Activated CD8-positive, alpha-beta memory T cell treated with anti-CD3 and anti-CD28 coated beads, Interleukin-2, amount 50 U/mL, for 48 hours (primary cell): Measurements from ENCODE around the gene OR7G2.
A peak's percentile ranks its signal among the peaks of the same experiment; 100 is the strongest.

Experiments used
- DNase-seq: peaks from one replicate; pipeline ENCODE4 v3.0.0-alpha.2; 2020

The OR7G2 gene

GRCh38 chr19:9107375-9107774, at the start of gene OR7G2:
Gene OR7G2 (minus strand): TSS chr19:9107475. CDS start chr19:9103243, 4,232 bp downstream.
- DNase-seq: no peak

DNA sequence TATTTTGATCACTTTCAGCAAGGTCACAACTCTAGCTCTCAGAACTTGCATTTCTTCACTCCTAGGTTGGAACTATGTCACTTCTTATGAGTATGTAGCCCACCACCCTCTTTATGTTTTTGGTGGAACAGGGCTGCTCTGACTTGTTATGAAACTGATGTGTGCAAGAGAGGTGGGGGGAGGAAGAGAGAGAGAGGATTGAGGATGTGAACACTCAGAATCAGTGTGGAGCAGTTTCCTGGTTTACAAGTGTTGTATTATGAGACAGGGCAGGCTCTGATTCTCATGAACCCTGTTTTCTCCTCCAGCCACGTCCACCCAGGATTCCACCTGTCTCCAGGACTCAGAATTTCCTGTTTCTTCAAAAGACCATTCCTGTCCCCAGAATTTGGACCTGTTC, 49.0 kb upstream of the OR7G2 start:
- DNase-seq: no peak

- no peak for DNase-seq
Measured at GRCh38 chr19:9155591-9155990, 48.3 kb upstream of the OR7G2 start.

DNA sequence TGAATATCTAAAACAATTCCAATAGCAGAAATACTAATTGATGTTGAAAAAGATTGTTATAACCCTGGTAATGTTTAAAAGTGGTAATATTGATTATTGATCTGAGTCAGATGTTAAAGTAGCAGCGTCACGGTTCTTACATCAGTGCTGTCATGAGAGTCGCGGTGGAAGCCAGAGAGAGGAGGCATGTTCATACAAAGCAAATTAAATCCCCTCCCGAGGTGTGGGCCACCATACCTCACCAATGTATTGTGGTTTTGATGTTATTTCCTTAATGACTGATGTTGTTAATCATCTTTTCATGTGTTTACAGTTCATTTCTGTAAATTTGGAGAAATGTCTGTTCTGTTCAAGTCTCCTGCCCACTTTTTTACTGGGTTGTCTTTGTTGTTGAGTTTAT, 44.1 kb upstream of the OR7G2 start:
- DNase-seq: no peak

DNA sequence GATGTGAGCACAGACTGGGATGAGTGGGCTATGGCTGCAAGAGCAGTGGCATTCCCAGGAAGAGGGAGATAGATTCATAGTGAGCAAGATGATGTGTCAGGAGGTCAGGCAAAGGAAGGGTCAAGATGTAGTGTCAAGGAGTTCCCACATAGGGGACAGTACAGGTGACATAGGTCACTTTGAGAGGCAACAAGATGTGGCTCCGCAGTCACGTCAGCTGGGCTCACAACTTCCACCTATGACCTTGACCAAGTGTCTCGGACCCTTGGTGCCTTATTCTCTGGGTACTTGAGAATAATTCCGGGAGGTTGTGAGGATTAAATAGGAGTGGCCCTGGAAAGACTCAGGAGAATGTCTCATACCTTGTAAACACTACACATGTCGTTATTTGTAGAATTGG, 43.4 kb upstream of the OR7G2 start:
- no peak for DNase-seq

DNA sequence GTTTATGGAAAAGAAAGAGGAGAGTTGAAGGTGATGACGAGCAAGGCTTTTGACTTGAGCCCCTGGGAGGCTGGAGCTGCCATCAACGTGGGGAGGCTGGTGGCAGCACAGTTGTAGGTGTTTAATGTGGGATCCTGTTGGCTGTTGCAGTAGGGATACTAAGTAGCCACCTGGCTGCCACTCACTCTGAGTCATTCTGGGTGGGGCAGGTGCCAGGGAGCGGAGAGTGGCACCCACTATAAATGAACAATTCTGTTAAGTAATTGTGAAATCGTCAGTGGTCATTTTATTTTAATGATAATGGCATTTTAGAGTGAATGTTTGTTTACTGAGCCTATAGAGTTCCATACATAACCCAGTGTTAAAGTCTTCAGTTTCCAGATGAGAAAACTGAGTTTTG, 42.7 kb upstream of the OR7G2 start:
- DNase-seq: no peak

GRCh38 chr19:9148697-9149096, 41.4 kb upstream of the OR7G2 start:
- no peak for DNase-seq

GRCh38 chr19:9146882-9147281, 39.6 kb upstream of the OR7G2 start:
- no peak for DNase-seq

GRCh38 chr19:9144920-9145319, 37.6 kb upstream of the OR7G2 start:
- DNase-seq: no peak

DNA sequence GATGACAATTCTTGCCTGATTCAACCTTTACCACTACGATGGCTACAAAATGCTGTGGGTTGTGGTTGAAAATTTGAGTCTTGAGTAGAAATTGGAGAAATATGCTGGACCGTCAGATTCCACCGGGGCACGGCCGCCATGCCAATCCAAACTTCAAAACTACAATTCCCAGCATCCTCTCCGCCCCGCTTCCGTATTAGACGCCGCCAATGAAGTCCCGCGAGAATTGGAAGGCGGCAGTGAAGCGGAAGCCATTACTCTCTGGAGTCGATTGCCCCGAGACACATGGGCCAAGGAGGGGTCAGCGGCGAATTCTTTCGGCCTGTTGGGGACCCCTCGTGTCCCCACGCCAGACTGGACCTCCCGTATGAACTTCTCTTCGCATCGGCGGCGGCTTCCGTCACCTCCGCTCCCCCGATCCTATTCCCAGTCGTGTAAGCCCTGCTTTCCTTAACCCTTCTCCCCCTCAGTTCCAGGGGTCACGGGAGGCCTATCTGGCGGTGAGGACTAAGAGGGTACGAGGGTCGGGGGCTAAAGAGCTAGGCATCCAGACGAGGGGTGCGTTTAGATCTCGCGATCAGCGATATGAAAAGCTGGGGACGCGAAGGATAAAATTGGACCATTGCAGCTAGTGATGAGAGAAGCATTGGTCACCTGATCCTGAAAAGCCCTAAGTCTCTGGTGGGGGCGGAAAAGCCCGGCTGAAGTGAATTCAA, 33.0 kb upstream of the OR7G2 start, which contains the start of gene ZNF317:
TSS of gene ZNF317 (plus strand) at position 239 of the 716 bp plus-strand sequence. CDS start 15,620 bp downstream, outside the sequence.
- DNase-seq: peak; percentile 89

DNA sequence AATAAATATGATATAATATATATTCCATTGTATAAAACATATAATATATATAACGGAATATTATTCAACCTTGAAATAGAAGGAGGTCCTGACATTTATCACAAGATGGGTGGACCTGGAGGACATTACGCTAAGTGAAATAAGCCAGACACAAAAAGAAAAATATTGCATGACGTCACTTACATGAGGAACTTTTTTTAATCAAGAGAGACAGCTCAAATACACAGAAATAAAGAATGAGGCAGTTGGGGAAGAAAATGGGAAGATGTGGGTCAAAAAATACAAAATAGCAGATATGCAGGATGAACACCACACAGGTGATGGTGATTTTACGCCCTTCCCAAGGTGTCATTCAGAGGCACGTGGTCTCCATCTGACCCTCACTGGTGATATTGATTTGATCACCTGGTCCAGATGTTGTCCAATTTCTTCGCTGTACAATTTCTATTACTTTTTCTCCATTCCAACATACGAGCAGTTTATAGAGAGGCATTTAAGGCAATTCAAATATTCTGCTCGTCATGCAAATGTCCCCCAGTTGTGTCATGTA, 32.4 kb upstream of the OR7G2 start:
- no peak for DNase-seq

DNA sequence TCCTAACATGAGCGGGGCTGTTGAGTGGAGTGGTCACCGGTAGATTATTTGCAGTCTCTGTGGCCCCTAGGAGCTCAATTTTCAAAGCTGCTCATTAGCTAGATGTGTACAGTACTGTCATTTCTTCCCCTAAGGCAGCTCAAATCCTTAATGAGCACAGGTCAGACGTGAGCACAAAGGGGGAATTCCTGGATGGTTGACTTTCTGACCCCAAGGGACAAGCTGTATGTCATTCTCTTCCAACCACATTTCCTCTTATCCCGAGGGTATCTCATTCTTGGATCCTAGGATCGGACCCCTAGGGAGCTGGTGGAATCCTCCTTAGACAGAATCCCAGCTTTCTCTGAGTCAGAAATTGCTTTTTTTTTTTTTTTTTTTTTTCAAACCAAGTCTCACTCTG, 25.1 kb upstream of the OR7G2 start:
- DNase-seq: no peak

GRCh38 chr19:9130965-9131364, 23.7 kb upstream of the OR7G2 start:
- no peak for DNase-seq

- no peak for DNase-seq
Measured at GRCh38 chr19:9128171-9128570, 20.9 kb upstream of the OR7G2 start.

GRCh38 chr19:9126900-9127405, 19.7 kb upstream of the OR7G2 start, which contains the start of gene OR7G3:
Gene OR7G3 (minus strand): TSS chr19:9126950. CDS start chr19:9126950, 0 bp downstream.
- no peak for DNase-seq

DNA sequence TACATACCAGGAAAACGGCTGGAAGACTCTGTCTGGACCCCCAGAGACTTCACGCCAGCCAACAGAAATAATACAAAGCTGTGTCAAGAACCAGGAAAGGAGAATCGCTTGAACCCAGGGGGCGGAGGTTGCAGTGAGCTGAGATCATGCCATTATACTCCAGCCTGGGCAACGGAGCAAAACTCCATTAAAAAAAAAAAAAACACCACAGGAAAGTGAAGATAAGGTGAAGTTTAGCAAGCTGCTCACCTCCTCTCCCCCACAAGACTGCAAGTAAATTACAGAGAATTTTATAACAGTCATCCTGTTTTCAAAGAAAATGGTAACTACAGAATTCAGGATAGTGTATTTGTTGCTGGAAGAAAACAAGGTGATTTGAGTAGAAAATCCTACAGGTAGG, 9.3 kb upstream of the OR7G2 start:
- DNase-seq: no peak

GRCh38 chr19:9115307-9115813, 8.1 kb upstream of the OR7G2 start, which contains the start of gene OR7G1:
Gene OR7G1 (minus strand): TSS chr19:9115763. CDS start chr19:9115763, 0 bp downstream.
- DNase-seq: no peak

GRCh38 chr19:9109959-9110358, 2.7 kb upstream of the OR7G2 start:
- DNase-seq: no peak

DNA sequence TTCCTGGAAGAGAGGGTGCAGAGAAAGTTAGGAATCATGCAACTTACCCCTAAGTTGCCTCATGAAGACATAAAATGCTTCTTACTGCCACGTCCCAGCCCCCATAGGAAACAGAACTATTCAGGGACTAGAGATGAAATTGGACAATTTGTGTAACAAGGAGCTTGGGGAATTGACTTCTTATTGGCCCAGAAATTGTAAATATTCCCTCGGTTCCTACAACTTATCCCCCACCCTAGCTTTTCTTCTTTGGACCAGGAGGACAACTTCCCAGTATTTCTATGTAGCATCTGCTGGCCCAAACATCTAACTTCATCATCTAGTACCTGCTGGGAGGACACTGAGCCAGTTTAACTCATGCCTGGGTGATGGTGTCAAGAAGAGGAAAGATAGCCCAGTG, 20.5 kb downstream of the OR7G2 start, which contains the start of gene OR1M1:
TSS of gene OR1M1 (plus strand) at position 301 of the 400 bp plus-strand sequence. CDS start 6,184 bp downstream, outside the sequence.
- DNase-seq: no peak

DNA sequence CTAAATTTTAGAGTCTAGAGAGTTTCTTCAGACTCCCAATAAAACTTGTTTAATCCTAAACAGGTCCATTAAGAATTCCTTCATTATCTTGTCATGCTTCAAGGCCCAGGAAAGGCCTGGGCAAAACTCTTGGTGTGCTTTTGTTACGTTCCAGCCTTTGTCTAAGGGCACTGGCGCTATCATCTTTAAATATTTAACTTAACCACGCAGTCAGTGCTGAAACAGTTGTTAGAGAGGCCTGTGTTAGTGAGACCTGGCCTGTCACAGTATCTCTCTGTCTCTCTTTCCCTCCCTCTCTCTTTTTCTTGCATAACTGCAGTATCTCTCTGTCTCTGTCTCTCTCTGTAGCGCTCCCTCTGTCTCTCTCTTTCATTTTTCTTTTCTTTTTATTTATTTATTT, 28.6 kb downstream of the OR7G2 start:
- DNase-seq: no peak

GRCh38 chr19:9076901-9077300, 30.4 kb downstream of the OR7G2 start:
- no peak for DNase-seq

DNA sequence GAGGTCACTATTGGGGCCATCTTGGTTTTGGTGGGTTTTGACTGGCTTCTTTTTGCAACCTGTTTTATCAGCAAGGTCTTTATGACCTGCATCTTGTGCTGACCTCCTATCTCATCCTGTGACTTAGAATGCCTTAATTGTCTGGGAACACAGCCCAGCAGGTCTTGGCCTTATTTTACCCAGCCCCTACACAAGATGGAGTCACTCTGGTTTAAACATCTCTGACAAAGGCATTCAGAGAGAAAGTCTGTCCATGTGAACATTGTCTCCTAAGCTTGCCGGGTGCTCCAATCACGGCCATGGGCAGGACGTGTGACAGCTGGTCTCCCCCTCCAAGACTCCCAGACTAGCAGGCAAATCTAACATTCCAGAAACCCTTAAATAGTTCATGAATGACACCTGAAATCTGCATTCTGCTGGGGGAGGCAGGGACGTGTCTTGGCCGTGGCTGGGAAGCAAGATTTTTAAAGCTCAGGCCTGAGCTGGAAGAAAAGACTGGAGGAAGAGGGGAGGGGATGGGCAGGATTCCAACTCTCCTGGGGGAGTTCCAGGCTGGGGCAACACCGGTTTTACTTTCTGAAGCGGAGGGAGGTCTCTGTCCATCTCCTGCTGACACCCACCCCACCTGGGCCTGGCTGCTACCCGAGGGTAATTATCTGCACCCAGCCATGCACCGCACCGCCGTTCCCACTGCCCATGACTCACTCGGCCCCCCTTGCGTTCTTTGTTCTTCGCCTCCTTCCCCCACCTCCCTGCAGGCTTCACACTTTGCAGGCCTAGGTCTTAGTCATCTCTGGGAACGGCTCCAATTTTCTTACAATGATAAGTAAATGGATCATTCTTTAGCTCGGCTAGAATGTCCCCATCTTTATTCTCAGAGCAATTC, 32.0 kb downstream of the OR7G2 start:
- DNase-seq: no peak

DNA sequence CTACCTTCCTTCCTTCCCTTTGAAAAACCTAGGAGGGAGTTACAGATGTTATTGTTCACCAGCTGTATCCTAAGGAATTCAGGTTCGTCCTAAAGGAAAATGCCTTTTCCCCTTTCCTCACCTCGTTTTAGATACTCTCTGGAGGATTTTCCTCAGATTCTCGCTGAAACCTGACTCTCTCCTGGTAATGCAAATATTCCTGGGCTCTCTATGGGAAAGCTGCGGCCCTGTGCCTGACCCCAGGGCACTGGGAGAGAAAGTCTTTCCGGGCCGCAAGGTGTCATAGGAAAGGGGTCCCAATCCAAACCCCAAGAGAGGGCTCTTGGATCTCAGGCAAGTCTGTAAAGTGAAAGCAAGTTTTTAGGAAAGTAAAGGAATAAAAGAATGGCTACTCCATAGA, 33.5 kb downstream of the OR7G2 start:
- DNase-seq: no peak
